HUES64 (cell line): ENCODE measurements around the gene TMEM270. TPM values are rescaled to one million over a fixed set of nuclear protein-coding genes. Genes with fewer than 3 reads are reported as not detected.
"Not testable (repeated sequence)": the region's sequence is repeated elsewhere in the genome, so short reads cannot be mapped to it uniquely, and the experiment has no call there.

Experiments used
- H3K27ac ChIP-seq: 2 replicates; pipeline ENCODE4 v1.7.0; 2013; ENCODE audit warnings: low read depth, low read length, inconsistent platforms
- H3K27me3 ChIP-seq: 2 replicates; pipeline ENCODE4 v1.6.1; 2013; ENCODE audit warnings: mild to moderate bottlenecking, low read length; ENCODE audit not compliant: insufficient read depth
- H3K36me3 ChIP-seq: 2 replicates; pipeline ENCODE4 v1.6.1; 2013; ENCODE audit warnings: mild to moderate bottlenecking, low read length; ENCODE audit not compliant: insufficient read depth
- H3K4me1 ChIP-seq: 2 replicates; pipeline ENCODE4 v1.6.1; 2013; ENCODE audit warnings: mild to moderate bottlenecking, low read length, moderate library complexity; ENCODE audit not compliant: insufficient read depth
- H3K4me3 ChIP-seq: 2 replicates; pipeline ENCODE4 v1.5.1; 2013; ENCODE audit warnings: mild to moderate bottlenecking, low read length, moderate library complexity
- H3K9ac ChIP-seq: 2 replicates; pipeline ENCODE4 v1.6.1; 2013; ENCODE audit warnings: mild to moderate bottlenecking, low read depth, low read length
- H3K9me3 ChIP-seq: 2 replicates; pipeline ENCODE4 v1.6.1; 2013; ENCODE audit warnings: low read depth, low read length; ENCODE audit not compliant: insufficient read depth
- WGBS: fragments of 150-250, 120-280 bp; methylation state at CpG from one replicate; pipeline ENCODE4 v1.1.7; 2013; ENCODE audit warnings: missing lambda C conversion rate; 5-methylcytosine and 5-hydroxymethylcytosine counted together
- polyA plus RNA-seq, 2 experiments: library from polyadenylated mRNA; stranded (reverse); fragments of 50-300 nt; gene quantifications; one replicate each; pipeline ENCODE4 v1.2.3, GENCODE V29; 2013

Gene TMEM270, protein sequence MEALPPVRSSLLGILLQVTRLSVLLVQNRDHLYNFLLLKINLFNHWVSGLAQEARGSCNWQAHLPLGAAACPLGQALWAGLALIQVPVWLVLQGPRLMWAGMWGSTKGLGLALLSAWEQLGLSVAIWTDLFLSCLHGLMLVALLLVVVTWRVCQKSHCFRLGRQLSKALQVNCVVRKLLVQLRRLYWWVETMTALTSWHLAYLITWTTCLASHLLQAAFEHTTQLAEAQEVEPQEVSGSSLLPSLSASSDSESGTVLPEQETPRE
- not detected for polyA plus RNA-seq (2013, experiment 1 of 2)
- polyA plus RNA-seq (2013, experiment 2 of 2) = not detected

DNA sequence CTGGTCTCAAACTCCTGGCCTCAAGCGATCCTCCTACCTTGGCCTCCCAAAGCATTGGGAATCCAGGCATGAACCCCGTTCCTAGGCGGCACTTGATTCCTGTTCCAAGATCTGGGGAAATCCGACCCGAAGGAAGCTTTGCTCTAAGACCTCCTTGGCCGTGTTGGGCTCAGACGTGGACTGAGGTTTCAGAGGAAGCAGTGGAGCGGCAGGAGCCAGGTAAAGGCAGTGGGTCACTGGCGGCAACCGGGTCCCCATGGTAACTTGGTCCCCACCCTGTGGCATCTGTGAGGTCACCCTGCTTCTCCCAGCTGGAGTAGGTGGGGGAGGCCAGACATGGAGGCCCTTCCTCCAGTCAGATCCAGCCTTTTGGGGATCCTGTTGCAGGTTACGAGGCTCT, at the start of gene TMEM270:
TMEM270 (plus strand) TSS at position 301 of the 400 bp plus-strand sequence; CDS start at position 337, 36 bp downstream.
- WGBS = 91% methylated on average over 11 of the region's 11 CpGs
- no peaks in the 10 kb centered on the region for H3K36me3 ChIP-seq
- no peaks in the 10 kb centered on the region for H3K4me1 ChIP-seq
- H3K27ac ChIP-seq = no peak within 1 kb of the TSS
- H3K9ac ChIP-seq = no peak within 1 kb of the TSS
- H3K9me3 ChIP-seq = no peaks in the 10 kb centered on the region
- peaks cover 5% of the 10 kb centered on the region; the same call in 1 of the 2 replicates for H3K27me3 ChIP-seq
- H3K4me3 ChIP-seq = no peak within 1 kb of the TSS

DNA sequence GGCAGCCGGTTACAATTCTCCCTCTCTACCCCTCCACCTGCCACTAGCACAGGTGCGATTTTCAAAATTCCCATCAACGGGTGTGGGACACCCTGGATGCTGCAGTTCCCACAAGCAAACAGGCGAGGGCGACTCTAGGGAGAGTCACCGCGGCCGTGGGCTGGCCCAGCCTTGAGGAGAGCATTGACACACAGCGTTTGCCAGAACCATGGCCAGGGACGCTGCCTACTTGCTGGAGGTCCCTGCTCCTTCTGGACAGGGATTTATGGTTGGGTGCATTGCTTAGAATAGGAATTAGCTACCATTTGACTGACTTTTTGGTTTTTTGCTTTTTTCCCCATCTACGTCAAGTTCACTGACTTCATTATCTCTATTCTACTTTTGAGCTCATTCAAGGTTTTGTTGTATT, 49.2 kb upstream of the TMEM270 start:
- no peaks in the 10 kb centered on the region for H3K27me3 ChIP-seq
- 3% methylated on average over 10 of the region's 11 CpGs for WGBS
- H3K27ac ChIP-seq = no peak overlapping the region
- no peaks in the 10 kb centered on the region for H3K4me1 ChIP-seq
- H3K36me3 ChIP-seq = no peaks in the 10 kb centered on the region
- no peaks in the 10 kb centered on the region for H3K9me3 ChIP-seq
- no peak overlapping the region for H3K4me3 ChIP-seq
- no peak overlapping the region for H3K9ac ChIP-seq

DNA sequence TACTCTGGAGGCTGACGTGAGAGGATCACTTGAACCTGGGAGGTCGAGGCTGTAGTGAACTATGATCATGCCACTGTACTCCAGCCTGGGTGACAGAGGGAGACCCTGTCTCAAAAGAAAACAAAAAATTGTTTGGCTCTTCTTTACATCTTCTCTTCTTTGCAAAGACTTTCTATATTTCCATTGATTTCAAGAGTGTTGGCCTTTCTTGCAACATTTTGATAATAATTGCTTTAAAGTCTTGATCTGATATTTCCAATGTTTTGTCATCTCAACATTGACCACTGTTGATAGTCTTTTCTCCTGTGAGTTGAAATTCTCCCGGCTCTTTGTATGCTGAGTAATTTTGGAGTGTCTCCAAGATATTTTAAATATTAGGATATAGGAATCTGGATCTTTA, 48.0 kb upstream of the TMEM270 start:
- Histone ChIP-seq H3K4me3 (no peak overlapping the region), H3K9me3 (no peaks in the 10 kb centered on the region), H3K36me3 (no peaks in the 10 kb centered on the region), H3K4me1 (no peaks in the 10 kb centered on the region), H3K27ac (no peak overlapping the region), H3K27me3 (no peaks in the 10 kb centered on the region), H3K9ac (no peak overlapping the region)
- 90% methylated on average over 3 of the region's 3 CpGs for WGBS

DNA sequence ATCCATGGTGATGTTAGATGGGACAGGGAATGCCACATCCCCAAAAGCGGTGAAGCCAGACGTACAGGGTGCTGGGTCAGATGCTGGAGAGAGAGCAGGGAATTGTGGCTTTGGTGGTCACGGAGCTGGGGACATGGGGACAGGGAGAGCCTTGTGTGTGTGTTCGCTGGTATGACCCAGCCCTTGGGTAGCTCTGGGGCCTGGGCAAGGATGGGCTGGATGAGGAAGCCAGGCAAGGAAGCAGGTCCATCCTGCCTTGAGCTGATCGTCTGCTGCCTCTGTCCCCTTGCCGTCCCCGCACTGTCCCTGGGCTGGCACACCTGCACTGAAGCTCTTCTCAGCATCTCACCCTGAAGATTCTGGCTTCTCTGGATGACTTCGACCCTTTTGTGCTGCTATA, 45.5 kb upstream of the TMEM270 start:
- WGBS = 87% methylated on average over 8 of the region's 8 CpGs
- no peaks in the 10 kb centered on the region for H3K9me3 ChIP-seq
- no peaks in the 10 kb centered on the region for H3K4me1 ChIP-seq
- no peaks in the 10 kb centered on the region for H3K36me3 ChIP-seq
- no peaks in the 10 kb centered on the region for H3K27me3 ChIP-seq
- H3K4me3 ChIP-seq = no peak overlapping the region
- H3K9ac ChIP-seq = no peak overlapping the region
- H3K27ac ChIP-seq = no peak overlapping the region

DNA sequence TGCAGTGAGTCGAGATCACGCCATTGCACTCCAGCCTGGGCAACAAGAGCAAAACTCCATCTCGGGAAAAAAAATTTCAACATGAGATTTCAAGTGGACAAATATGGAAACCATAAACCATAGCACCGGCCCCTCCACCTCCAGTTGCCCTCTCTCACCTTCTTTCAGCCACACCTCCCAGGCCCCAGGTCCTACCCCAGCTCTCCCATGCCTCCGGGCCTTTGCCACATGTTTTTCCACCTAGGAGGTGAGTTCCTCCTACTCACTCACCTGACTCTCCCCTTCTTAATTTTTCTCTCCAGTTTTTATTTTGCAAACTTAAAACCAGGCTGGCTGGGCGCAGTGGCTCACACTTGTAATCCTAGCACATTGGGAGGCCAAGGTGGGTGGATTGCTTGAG, 43.8 kb upstream of the TMEM270 start:
- Histone ChIP-seq H3K9ac (no peak overlapping the region), H3K4me1 (no peaks in the 10 kb centered on the region), H3K27ac (no peak overlapping the region), H3K9me3 (no peaks in the 10 kb centered on the region), H3K27me3 (no peaks in the 10 kb centered on the region), H3K4me3 (no peak overlapping the region), H3K36me3 (no peaks in the 10 kb centered on the region)
- WGBS = 93% methylated on average over 6 of the region's 6 CpGs

DNA sequence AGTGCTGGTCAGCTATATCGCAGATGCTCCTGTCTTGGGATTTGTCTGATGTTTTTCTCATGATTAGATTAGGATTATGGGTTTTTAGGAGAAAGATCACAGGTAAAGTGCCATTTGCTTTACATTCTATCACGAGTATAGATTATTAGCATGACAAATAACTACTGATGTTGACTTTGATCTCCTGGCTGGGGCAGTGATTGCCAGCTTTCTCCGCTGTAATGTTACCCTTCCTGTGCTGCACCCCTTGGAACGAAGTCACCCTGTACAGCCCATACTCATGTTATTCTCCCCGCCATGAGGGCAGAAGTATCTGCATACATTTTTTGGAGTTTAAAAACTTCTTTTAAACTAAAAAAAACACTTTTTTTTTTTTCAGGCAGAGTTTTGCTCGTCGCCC, 40.9 kb upstream of the TMEM270 start:
- no peaks in the 10 kb centered on the region for H3K9me3 ChIP-seq
- no peaks in the 10 kb centered on the region for H3K27me3 ChIP-seq
- H3K4me3 ChIP-seq = no peak overlapping the region
- no peak overlapping the region for H3K27ac ChIP-seq
- no peaks in the 10 kb centered on the region for H3K36me3 ChIP-seq
- WGBS = 87% methylated on average over 6 of the region's 7 CpGs
- H3K9ac ChIP-seq = no peak overlapping the region
- peaks cover 5% of the 10 kb centered on the region; the same call in 1 of the 2 replicates for H3K4me1 ChIP-seq

DNA sequence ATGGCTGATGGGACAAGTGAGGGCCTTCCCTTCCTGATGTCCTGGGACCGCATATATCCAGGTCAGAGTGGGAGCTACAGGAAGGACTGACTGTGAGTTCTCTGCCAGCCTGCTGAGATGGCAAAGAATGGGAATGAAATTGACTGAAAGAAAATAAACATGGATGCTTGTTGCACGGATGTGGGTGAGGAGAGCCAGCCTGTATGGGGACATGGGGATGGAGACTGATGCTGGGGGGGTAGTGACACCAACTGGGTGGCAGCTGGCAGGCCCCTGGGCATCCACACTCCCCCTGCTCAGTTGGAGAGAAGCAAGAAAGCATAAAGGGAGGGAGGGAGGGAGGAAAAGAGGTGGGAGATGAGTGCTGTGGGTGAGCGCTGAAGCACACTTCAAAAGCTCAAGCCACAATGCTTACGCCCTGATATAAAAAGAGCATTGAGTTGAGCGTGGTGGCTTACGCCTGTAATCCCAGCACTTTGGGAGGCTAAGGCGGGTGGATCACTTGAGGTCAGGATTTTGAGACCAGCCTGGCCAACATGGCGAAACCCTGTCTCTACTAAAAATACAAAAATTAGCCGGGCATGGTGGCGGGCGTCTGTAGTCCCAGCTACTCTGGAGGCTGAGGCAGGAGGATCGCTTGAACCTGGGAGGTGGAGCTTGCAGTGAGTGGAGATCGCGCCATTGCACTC, 39.2 kb upstream of the TMEM270 start:
- H3K4me1 ChIP-seq, H3K27ac ChIP-seq, H3K27me3 ChIP-seq, H3K36me3 ChIP-seq, H3K4me3 ChIP-seq, H3K9me3 ChIP-seq, H3K9ac ChIP-seq: not testable (repeated sequence)
- 93% methylated on average over 14 of the region's 14 CpGs for WGBS

DNA sequence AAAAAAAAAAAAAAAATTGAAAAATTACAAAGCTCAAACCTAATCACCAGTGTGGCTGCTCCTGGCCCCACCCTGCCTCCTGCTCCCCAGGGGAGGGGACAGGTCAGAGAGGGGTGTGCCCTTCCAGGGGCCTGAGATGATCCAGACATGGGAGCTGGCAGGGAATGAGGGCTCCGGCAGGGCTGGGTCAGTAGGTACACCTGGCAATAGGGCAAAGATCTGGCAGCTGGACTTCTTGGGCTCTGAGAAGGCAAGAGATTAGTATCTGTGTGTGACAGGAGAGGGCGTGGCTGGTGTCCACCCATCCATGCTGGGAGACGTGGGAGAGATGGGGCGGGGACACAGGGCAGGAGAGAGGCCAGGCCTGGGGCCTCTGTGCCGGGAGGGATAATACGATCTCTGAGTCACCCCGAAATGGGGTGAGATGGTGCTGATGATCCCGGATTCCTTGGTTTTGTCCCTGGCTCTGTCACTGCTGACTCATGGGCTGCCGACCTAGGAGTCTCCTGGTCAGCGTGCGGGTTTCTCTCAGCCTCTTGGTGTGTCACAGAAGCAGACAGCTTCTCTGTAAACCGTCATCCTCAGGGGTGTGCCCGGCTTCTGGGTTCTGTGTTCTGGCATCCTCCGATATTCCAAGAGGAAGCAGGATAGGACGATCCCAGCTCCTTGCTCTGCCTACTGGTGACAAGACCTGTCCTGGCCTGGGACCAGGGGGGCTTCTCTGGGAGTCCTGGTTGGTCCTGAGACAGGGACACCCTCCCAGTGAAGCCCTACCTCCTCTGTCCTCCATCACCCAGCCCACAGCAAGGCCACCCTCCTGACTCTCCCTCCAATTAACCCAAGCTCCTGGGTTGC, 38.4 kb upstream of the TMEM270 start:
- Histone ChIP-seq H3K4me1 (peaks cover 10% of the 10 kb centered on the region), H3K27ac (no peak overlapping the region), H3K27me3 (no peaks in the 10 kb centered on the region), H3K36me3 (no peaks in the 10 kb centered on the region), H3K9me3 (no peaks in the 10 kb centered on the region), H3K9ac (peak overlapping the region; percentile 19; the same call in 1 of the 2 replicates), H3K4me3 (no peak overlapping the region)
- 64% methylated on average over 15 of the region's 15 CpGs for WGBS

DNA sequence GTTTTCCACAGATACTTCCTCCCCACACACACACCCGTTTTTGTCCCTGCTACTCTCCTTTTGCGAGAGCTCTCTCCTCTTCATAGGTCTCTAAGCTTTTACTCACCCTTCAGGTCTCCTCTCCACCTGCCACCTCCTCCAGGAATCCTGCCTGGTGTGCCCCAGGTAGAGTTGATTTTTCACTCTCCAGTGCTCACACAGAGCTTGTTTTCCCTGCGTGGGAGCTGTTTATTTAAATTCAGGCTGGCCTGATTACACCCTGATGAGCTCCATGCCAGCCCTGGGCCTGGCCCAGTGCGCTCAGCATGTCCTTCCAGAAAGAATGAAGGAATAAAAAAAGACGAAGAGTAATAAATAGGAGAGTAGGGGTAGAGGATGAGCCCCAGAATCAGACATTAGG, 37.7 kb upstream of the TMEM270 start:
- no peak overlapping the region for H3K4me3 ChIP-seq
- H3K36me3 ChIP-seq = no peaks in the 10 kb centered on the region
- 81% methylated on average over 5 of the region's 5 CpGs for WGBS
- peaks cover 15% of the 10 kb centered on the region for H3K4me1 ChIP-seq
- H3K9me3 ChIP-seq = no peaks in the 10 kb centered on the region
- H3K27me3 ChIP-seq = no peaks in the 10 kb centered on the region
- no peak overlapping the region for H3K27ac ChIP-seq
- no peak overlapping the region for H3K9ac ChIP-seq

DNA sequence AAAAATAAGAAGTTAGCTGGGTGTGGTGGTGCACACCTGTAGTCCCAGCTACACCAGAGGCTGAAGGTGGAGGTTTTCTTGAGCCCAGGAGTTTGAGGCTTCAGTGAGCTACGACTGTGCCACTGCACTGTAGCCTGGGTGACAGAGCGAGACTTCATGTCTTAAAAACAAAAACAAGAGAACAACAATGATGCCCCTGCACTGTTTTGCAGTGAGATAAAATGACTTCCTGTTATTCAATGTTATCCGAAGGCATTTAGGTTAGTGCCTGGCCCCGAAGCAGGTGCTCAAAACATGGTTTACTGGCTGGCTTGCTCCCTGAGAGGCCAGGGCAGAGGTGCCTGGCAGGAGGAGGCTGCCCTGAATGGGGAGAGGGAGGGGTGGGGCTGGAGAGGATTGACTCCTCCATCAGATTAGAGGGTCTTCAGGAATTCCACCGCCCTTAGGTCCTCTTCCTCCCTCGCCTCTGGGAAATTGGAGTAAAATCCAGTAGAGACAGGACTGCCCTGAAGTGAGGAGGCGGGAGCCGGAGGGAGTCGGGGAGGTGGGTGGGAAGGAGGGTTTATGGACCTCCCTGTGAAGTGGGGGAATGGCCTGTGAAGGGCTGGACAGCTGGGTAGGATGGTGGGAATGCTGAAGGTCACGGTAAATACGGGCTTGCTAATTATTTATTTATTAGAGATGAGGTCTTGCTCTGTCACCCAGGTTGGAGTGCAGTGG, 36.9 kb upstream of the TMEM270 start:
- H3K4me1 ChIP-seq = peaks cover 20% of the 10 kb centered on the region

More for the DNA sequence above, 36.9 kb upstream of the TMEM270 start:
- 86% methylated on average over 11 of the region's 11 CpGs for WGBS
- Histone ChIP-seq H3K4me3 (no peak overlapping the region), H3K9me3 (no peaks in the 10 kb centered on the region), H3K27me3 (no peaks in the 10 kb centered on the region), H3K36me3 (no peaks in the 10 kb centered on the region), H3K27ac (no peak overlapping the region), H3K9ac (no peak overlapping the region)
